Hepatocyte (in vitro differentiated cells): ENCODE measurements around the gene CYP4Z1.

Source experiments
- EZH2 ChIP-seq: fragments of 200-600 bp; sonication (generic); IDR thresholded peaks from 2 replicates; pipeline ENCODE4 v1.6.1; 2016; ENCODE audit warnings: antibody characterized with exemption, mild to moderate bottlenecking, borderline replicate concordance
- EZH2phosphoT487 ChIP-seq: fragments of 200-600 bp; sonication (generic); IDR thresholded peaks from one replicate; pipeline ENCODE4 v1.6.1; 2018; ENCODE audit warnings: antibody characterized with exemption, mild to moderate bottlenecking, low read depth, moderate library complexity; ENCODE audit not compliant: unreplicated experiment, severe bottlenecking
- TF ChIP-seq, protein P1 (sequence below): fragments of 200-600 bp; sonication (generic); IDR thresholded peaks from 2 replicates; pipeline ENCODE4 v1.5.1; 2016; ENCODE audit warnings: antibody characterized with exemption, mild to moderate bottlenecking; ENCODE audit not compliant: poor library complexity

DNA sequence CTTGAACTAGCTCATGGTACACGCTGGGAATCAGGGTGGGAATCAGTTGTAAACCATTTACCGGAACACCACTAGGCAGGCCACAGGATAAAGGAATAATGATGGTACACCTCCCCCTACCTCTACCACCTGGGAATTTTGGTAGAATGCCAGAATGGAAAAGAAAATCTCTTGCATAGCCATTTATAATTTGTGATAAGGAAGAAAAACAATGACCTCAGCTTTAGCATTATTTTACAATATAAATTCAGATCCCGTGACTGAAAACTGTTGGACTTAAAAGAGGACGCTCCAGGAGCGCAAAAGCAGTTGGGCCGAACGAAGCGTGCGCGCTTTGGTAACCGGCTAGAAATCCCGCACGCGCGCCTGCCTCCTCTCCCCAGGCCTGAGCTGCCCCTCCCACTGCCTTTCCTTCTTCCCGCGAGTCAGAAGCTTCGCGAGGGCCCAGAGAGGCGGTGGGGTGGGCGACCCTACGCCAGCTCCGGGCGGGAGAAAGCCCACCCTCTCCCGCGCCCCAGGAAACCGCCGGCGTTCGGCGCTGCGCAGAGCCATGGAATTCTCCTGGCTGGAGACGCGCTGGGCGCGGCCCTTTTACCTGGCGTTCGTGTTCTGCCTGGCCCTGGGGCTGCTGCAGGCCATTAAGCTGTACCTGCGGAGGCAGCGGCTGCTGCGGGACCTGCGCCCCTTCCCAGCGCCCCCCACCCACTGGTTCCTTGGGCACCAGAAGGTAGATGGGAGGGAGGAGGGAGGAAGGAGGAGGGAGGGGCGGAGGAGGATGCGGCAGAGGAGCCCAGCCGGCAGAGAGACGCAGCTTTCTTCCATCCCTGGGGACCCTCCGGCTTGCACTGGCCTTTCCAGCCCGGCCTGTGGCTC is 43.5 kb upstream of the CYP4Z1 start, which contains the start of gene CYP4X1:
- TF ChIP-seq, protein P1, sequence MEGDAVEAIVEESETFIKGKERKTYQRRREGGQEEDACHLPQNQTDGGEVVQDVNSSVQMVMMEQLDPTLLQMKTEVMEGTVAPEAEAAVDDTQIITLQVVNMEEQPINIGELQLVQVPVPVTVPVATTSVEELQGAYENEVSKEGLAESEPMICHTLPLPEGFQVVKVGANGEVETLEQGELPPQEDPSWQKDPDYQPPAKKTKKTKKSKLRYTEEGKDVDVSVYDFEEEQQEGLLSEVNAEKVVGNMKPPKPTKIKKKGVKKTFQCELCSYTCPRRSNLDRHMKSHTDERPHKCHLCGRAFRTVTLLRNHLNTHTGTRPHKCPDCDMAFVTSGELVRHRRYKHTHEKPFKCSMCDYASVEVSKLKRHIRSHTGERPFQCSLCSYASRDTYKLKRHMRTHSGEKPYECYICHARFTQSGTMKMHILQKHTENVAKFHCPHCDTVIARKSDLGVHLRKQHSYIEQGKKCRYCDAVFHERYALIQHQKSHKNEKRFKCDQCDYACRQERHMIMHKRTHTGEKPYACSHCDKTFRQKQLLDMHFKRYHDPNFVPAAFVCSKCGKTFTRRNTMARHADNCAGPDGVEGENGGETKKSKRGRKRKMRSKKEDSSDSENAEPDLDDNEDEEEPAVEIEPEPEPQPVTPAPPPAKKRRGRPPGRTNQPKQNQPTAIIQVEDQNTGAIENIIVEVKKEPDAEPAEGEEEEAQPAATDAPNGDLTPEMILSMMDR = no peak
- TF ChIP-seq EZH2 = no peak
- no peak for TF ChIP-seq EZH2phosphoT487
